MM.1S (cell line): ENCODE measurements around the gene STK39.

Experiments
- DNase-seq: peaks from one replicate; pipeline ENCODE4 v3.0.0-alpha.2; 2015
- H2AFZ ChIP-seq: fragments of 300-600 bp; sonication (generic); 2 replicates; pipeline ENCODE4 v1.6.0; 2016; ENCODE audit warnings: antibody characterized with exemption, low read length
- H3F3A ChIP-seq: fragments of 300-600 bp; sonication (generic); 2 replicates; pipeline ENCODE4 v1.6.1; 2016; ENCODE audit warnings: mild to moderate bottlenecking, antibody characterized with exemption, low read length, moderate library complexity, mixed read lengths; ENCODE audit not compliant: insufficient read depth
- H3K27ac ChIP-seq: fragments of 300-600 bp; sonication (generic); 2 replicates; pipeline ENCODE4 v1.5.1; 2016; ENCODE audit warnings: mild to moderate bottlenecking, low read length
- H3K27me3 ChIP-seq: fragments of 300-600 bp; sonication (generic); replicated peaks from 2 replicates; pipeline ENCODE4 v1.6.0; 2016; ENCODE audit warnings: low read length; ENCODE audit not compliant: insufficient read depth
- H3K36me3 ChIP-seq: fragments of 300-600 bp; sonication (generic); replicated peaks from 2 replicates; pipeline ENCODE4 v1.6.1; 2016; ENCODE audit warnings: mild to moderate bottlenecking, low read length, mixed read lengths; ENCODE audit not compliant: insufficient read depth
- H3K4me1 ChIP-seq: fragments of 300-600 bp; sonication (generic); 2 replicates; pipeline ENCODE4 v1.6.1; 2016; ENCODE audit warnings: low read length, mixed read lengths
- H3K4me2 ChIP-seq: fragments of 300-600 bp; sonication (generic); 2 replicates; pipeline ENCODE4 v1.6.0; 2016; ENCODE audit warnings: low read depth, low read length
- H3K4me3 ChIP-seq: fragments of 300-600 bp; sonication (generic); 2 replicates; pipeline ENCODE4 v1.5.1; 2016; ENCODE audit warnings: low read length, mixed read lengths
- H3K79me2 ChIP-seq: fragments of 300-600 bp; sonication (generic); 2 replicates; pipeline ENCODE4 v1.6.1; 2016; ENCODE audit warnings: mixed run types, low read length, mixed read lengths
- H3K9ac ChIP-seq: fragments of 300-600 bp; sonication (generic); 2 replicates; pipeline ENCODE4 v1.6.1; 2016; ENCODE audit warnings: low read length, mixed read lengths
- H3K9me2 ChIP-seq: fragments of 300-600 bp; sonication (generic); replicated peaks from 2 replicates; pipeline ENCODE4 v1.6.1; 2016; ENCODE audit warnings: mild to moderate bottlenecking, low read length, mixed read lengths; ENCODE audit not compliant: insufficient read depth
- H3K9me3 ChIP-seq: fragments of 300-600 bp; sonication (generic); replicated peaks from 2 replicates; pipeline ENCODE4 v1.6.1; 2016; ENCODE audit warnings: mild to moderate bottlenecking, low read length, mixed read lengths; ENCODE audit not compliant: insufficient read depth
- H4K20me1 ChIP-seq: fragments of 300-600 bp; sonication (generic); 2 replicates; pipeline ENCODE4 v1.6.1; 2016; ENCODE audit warnings: mild to moderate bottlenecking, low read length, moderate library complexity, mixed read lengths; ENCODE audit not compliant: insufficient read depth
- EZH2 ChIP-seq: fragments of 300-600 bp; sonication (generic); optimal IDR thresholded peaks from 2 replicates; pipeline ENCODE3; 2017; ENCODE audit warnings: low read depth, mild to moderate bottlenecking, antibody characterized with exemption, low read length, mixed read lengths
- EZH2phosphoT487 ChIP-seq: fragments of 300-600 bp; sonication (generic); IDR thresholded peaks from 2 replicates; pipeline ENCODE4 v1.6.1; 2018; ENCODE audit warnings: antibody characterized with exemption, low read length
- TF ChIP-seq, protein P1 (sequence below): fragments of 300-600 bp; sonication (generic); IDR thresholded peaks from 2 replicates; pipeline ENCODE4 v1.5.1; 2016; ENCODE audit warnings: antibody characterized with exemption, low read length, mixed read lengths

The STK39 gene

GRCh38 chr2:167972746-167973145 lies 274.6 kb downstream of the STK39 start:
- Histone ChIP-seq H3K9ac (no peak overlapping the region), H4K20me1 (no peaks in the 10 kb centered on the region), H3K36me3 (no peaks in the 10 kb centered on the region), H3K27me3 (no peaks in the 10 kb centered on the region), H3K4me3 (no peak overlapping the region), H3F3A (no peaks in the 10 kb centered on the region), H3K9me2 (no peaks in the 10 kb centered on the region), H3K27ac (no peak overlapping the region), H3K4me1 (no peaks in the 10 kb centered on the region), H2AFZ (no peak overlapping the region), H3K79me2 (no peaks in the 10 kb centered on the region), H3K9me3 (0 out of 2 replicates have a peak, but pooled peaks cover 5% of the 10 kb centered on the region), H3K4me2 (no peak overlapping the region)
- DNase-seq: no peak
- TF ChIP-seq EZH2 (no peak), EZH2phosphoT487 (no peak)
- TF ChIP-seq, protein P1, sequence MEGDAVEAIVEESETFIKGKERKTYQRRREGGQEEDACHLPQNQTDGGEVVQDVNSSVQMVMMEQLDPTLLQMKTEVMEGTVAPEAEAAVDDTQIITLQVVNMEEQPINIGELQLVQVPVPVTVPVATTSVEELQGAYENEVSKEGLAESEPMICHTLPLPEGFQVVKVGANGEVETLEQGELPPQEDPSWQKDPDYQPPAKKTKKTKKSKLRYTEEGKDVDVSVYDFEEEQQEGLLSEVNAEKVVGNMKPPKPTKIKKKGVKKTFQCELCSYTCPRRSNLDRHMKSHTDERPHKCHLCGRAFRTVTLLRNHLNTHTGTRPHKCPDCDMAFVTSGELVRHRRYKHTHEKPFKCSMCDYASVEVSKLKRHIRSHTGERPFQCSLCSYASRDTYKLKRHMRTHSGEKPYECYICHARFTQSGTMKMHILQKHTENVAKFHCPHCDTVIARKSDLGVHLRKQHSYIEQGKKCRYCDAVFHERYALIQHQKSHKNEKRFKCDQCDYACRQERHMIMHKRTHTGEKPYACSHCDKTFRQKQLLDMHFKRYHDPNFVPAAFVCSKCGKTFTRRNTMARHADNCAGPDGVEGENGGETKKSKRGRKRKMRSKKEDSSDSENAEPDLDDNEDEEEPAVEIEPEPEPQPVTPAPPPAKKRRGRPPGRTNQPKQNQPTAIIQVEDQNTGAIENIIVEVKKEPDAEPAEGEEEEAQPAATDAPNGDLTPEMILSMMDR: no peak

GRCh38 chr2:167972020-167972419 lies 275.4 kb downstream of the STK39 start:
- Histone ChIP-seq H3K27ac (no peak overlapping the region), H3K79me2 (no peaks in the 10 kb centered on the region), H3F3A (no peaks in the 10 kb centered on the region), H3K4me3 (no peak overlapping the region), H2AFZ (no peak overlapping the region), H3K4me1 (no peaks in the 10 kb centered on the region), H3K9me2 (no peaks in the 10 kb centered on the region), H3K36me3 (no peaks in the 10 kb centered on the region), H3K4me2 (no peak overlapping the region), H3K27me3 (no peaks in the 10 kb centered on the region), H3K9me3 (0 out of 2 replicates have a peak, but pooled peaks cover 5% of the 10 kb centered on the region), H4K20me1 (no peaks in the 10 kb centered on the region), H3K9ac (no peak overlapping the region)
- no peak for DNase-seq
- TF ChIP-seq EZH2phosphoT487 (no peak), EZH2 (no peak)
- TF ChIP-seq, protein P1: no peak

DNA sequence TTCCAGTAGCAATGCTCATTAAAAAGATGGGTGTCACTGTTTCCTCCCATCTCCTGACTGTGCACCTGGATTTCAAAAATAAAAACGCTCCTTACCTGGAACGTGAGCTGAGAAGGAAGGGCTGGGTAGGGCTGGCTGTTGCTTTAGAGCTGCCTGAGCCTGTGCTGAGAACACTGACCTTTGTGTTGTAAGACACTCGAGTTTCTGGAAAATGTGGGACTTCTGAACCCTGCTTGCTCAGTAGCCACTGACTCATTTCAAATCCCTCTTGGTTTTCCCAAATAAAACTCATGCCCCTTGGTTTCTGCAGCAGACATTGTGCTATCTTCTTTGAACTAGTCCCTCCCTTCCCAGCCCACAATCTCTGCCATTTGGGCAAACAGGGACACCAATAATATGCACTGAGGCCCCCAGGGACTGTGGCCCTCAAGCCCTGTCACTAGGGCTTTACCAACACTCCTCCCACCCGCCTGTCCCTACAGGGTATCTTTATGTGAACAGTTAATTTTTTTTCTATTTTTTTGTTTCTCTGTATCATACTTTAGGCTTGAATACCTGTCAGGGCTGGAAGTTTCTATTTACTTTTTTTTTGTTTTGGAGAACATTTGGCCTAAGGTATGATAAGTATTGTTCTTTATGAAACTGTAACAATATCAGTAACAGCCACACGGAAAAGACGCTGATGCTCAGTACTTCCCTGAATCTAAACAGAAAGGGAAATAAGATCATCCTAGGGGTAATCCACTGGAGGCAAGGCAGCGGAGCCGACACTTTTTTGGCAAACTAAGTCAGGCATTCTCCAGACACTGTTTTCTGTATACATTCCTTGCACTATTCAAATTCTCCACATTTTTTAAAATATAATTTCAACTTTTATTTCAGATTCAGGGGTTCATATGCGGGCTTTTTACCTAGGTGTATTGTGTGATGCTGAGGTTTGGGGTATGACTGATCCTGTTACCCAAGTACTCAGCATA lies 280.2 kb downstream of the STK39 start:
- Histone ChIP-seq H4K20me1 (no peaks in the 10 kb centered on the region), H3K27ac (no peak overlapping the region), H3K79me2 (no peaks in the 10 kb centered on the region), H3K36me3 (no peaks in the 10 kb centered on the region), H3K4me3 (no peak overlapping the region), H3K27me3 (no peaks in the 10 kb centered on the region), H3F3A (no peaks in the 10 kb centered on the region), H3K9ac (no peak overlapping the region), H3K4me1 (no peaks in the 10 kb centered on the region), H3K4me2 (no peak overlapping the region), H2AFZ (no peak overlapping the region), H3K9me2 (no peaks in the 10 kb centered on the region), H3K9me3 (no peaks in the 10 kb centered on the region)
- DNase-seq: no peak
- TF ChIP-seq EZH2 (no peak), EZH2phosphoT487 (no peak)
- TF ChIP-seq, protein P1: no peak
